Astrocyte (in vitro differentiated cells and primary cell): ENCODE results near the gene MBNL1. TPM values are rescaled to one million over a fixed set of nuclear protein-coding genes. Genes with fewer than 3 reads are reported as not detected.

ENCODE experiments used
- DNase-seq: peaks from one replicate; pipeline ENCODE4 v3.0.0-alpha.2; 2010; ENCODE audit warnings: low read depth
- FAIRE-seq: peaks from 2 replicates; lab custom pipeline; 2011; peaks lifted over from hg19 to GRCh38; lab: Jason Lieb, UNC
- H2AFZ ChIP-seq: 2 replicates; pipeline ENCODE4 v1.6.0; 2012; ENCODE audit warnings: low read depth, low read length, inconsistent platforms
- H3K27ac ChIP-seq: 2 replicates; pipeline ENCODE4 v1.5.1; 2011; ENCODE audit warnings: low read depth, low read length, inconsistent platforms
- H3K27me3 ChIP-seq: 2 replicates; pipeline ENCODE4 v1.6.0; 2011; ENCODE audit warnings: low read length, inconsistent platforms; ENCODE audit not compliant: insufficient read depth
- H3K36me3 ChIP-seq: 2 replicates; pipeline ENCODE4 v1.5.1; 2011; ENCODE audit warnings: low read length, inconsistent platforms; ENCODE audit not compliant: insufficient read depth
- H3K4me1 ChIP-seq: 2 replicates; pipeline ENCODE4 v1.5.1; 2011; ENCODE audit warnings: low read length, inconsistent platforms; ENCODE audit not compliant: insufficient read depth
- H3K4me2 ChIP-seq: 2 replicates; pipeline ENCODE4 v1.6.0; 2012; ENCODE audit warnings: low read length, inconsistent platforms
- H3K4me3 ChIP-seq: 2 replicates; pipeline ENCODE4 v1.5.1; 2011; ENCODE audit warnings: low read depth, mild to moderate bottlenecking, low read length, inconsistent platforms; ENCODE audit not compliant: insufficient read depth
- H3K79me2 ChIP-seq: 2 replicates; pipeline ENCODE4 v1.6.0; 2012; ENCODE audit warnings: mild to moderate bottlenecking, low read length, inconsistent platforms; ENCODE audit not compliant: insufficient read depth
- H3K9ac ChIP-seq: 2 replicates; pipeline ENCODE4 v1.6.0; 2012; ENCODE audit warnings: mild to moderate bottlenecking, low read length, inconsistent platforms
- H3K9me3 ChIP-seq: 2 replicates; pipeline ENCODE4 v1.5.1; 2012; ENCODE audit warnings: low read depth, mild to moderate bottlenecking, low read length, inconsistent platforms; ENCODE audit not compliant: insufficient read depth
- H4K20me1 ChIP-seq: 2 replicates; pipeline ENCODE4 v1.6.0; 2012; ENCODE audit warnings: low read length, inconsistent platforms; ENCODE audit not compliant: insufficient read depth
- H3K27ac Mint-ChIP-seq: one replicate; pipeline ENCODE4 v1.8.0; 2021; ENCODE audit warnings: mild to moderate bottlenecking, mixed read lengths; ENCODE audit not compliant: unreplicated experiment
- H3K27me3 Mint-ChIP-seq: one replicate; pipeline ENCODE4 v1.8.0; 2021; ENCODE audit warnings: low read depth, mixed read lengths; ENCODE audit not compliant: unreplicated experiment
- H3K36me3 Mint-ChIP-seq: one replicate; pipeline ENCODE4 v1.8.0; 2021; ENCODE audit warnings: low read depth, mixed read lengths; ENCODE audit not compliant: unreplicated experiment
- H3K4me1 Mint-ChIP-seq: one replicate; pipeline ENCODE4 v1.8.0; 2021; ENCODE audit warnings: low read depth, mixed read lengths; ENCODE audit not compliant: unreplicated experiment
- H3K4me3 Mint-ChIP-seq: one replicate; pipeline ENCODE4 v1.8.0; 2021; ENCODE audit warnings: mild to moderate bottlenecking, moderate library complexity, mixed read lengths; ENCODE audit not compliant: unreplicated experiment
- H3K9me3 Mint-ChIP-seq: one replicate; pipeline ENCODE4 v1.8.0; 2021; ENCODE audit warnings: mild to moderate bottlenecking, mixed read lengths; ENCODE audit not compliant: unreplicated experiment
- EZH2 ChIP-seq: IDR thresholded peaks from 2 replicates; pipeline ENCODE4 v1.6.1; 2012; ENCODE audit warnings: mild to moderate bottlenecking, low read length, inconsistent platforms; ENCODE audit not compliant: insufficient read depth
- total RNA-seq: library from RNA; stranded (reverse); gene quantifications from 2 replicates; pipeline ENCODE4 v1.2.1, GENCODE V29; 2021
- TF ChIP-seq, protein P1 (sequence below): IDR thresholded peaks from 2 replicates; pipeline ENCODE4 v1.5.1; 2011; ENCODE audit warnings: low read depth, mild to moderate bottlenecking, inconsistent platforms, low read length, moderate library complexity; ENCODE audit not compliant: insufficient read depth

MBNL1 gene
- total RNA-seq, 1 donor from 2014 or later: 93.1 TPM

DNA sequence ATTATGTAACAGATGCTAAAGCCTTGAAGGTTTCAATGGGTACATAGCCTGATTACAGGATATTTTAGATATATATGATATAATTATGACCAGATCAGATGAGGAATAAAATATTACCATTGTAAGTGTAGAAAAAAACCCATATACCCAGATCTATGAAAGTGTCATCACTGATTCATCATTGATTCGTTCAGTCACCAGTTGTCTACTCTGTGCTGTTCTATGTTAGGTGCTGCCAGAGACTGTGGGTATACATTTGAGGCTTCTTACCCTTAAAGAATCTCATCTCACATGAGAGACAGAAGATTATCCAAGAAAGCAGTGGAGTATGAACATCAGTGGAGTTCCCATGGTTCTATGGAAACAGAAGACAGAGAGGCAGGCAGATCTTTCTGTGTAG, 92.2 kb downstream of the MBNL1 start:
- DNase-seq (no peak), FAIRE-seq (no peak)
- no peaks in the 10 kb centered on the region for H3K9me3 ChIP-seq
- no peak overlapping the region for H2AFZ ChIP-seq
- no peaks in the 10 kb centered on the region for H3K27me3 ChIP-seq
- peaks cover 83% of the 10 kb centered on the region for H4K20me1 ChIP-seq
- peaks cover 25% of the 10 kb centered on the region for H3K4me1 Mint-ChIP-seq
- H3K4me3 Mint-ChIP-seq: no peak overlapping the region
- H3K27ac Mint-ChIP-seq: no peak overlapping the region
- H3K4me2 ChIP-seq: no peak overlapping the region
- TF ChIP-seq, protein P1, sequence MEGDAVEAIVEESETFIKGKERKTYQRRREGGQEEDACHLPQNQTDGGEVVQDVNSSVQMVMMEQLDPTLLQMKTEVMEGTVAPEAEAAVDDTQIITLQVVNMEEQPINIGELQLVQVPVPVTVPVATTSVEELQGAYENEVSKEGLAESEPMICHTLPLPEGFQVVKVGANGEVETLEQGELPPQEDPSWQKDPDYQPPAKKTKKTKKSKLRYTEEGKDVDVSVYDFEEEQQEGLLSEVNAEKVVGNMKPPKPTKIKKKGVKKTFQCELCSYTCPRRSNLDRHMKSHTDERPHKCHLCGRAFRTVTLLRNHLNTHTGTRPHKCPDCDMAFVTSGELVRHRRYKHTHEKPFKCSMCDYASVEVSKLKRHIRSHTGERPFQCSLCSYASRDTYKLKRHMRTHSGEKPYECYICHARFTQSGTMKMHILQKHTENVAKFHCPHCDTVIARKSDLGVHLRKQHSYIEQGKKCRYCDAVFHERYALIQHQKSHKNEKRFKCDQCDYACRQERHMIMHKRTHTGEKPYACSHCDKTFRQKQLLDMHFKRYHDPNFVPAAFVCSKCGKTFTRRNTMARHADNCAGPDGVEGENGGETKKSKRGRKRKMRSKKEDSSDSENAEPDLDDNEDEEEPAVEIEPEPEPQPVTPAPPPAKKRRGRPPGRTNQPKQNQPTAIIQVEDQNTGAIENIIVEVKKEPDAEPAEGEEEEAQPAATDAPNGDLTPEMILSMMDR: no peak
- TF ChIP-seq EZH2: no peak
- no peaks in the 10 kb centered on the region for H3K9me3 Mint-ChIP-seq
- no peak overlapping the region for H3K4me3 ChIP-seq
- peaks cover 99% of the 10 kb centered on the region for H3K79me2 ChIP-seq
- no peak overlapping the region for H3K27ac ChIP-seq
- peaks cover 4% of the 10 kb centered on the region for H3K36me3 ChIP-seq
- H3K36me3 Mint-ChIP-seq: no peaks in the 10 kb centered on the region
- H3K27me3 Mint-ChIP-seq: no peaks in the 10 kb centered on the region
- no peak overlapping the region for H3K9ac ChIP-seq
- H3K4me1 ChIP-seq: peaks cover 7% of the 10 kb centered on the region

DNA sequence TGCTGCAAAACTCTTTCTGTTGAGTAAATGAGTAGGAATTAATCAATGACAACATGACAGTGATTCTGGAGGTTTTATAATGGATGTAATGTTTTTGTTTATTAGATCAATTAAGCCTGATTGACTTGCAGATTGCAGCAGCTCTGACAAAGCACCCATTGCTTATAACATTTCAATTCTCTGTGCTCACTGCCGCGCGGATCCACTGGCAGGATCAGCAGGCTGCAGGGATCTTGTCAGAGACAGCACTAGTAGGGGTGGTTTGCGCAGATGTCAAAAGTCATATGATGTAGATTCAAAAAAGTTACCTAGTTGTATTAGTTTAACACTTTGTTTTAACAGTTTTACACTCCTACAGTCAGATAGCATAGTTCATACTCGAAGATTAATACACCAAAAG, 93.4 kb downstream of the MBNL1 start:
- Mint-ChIP-seq H3K27me3 (no peaks in the 10 kb centered on the region), H3K9me3 (no peaks in the 10 kb centered on the region), H3K36me3 (no peaks in the 10 kb centered on the region), H3K27ac (no peak overlapping the region), H3K4me3 (no peak overlapping the region), H3K4me1 (peaks cover 29% of the 10 kb centered on the region)
- no peak overlapping the region for H2AFZ ChIP-seq
- H3K27ac ChIP-seq: no peak overlapping the region
- DNase-seq (no peak), FAIRE-seq (no peak)
- peaks cover 7% of the 10 kb centered on the region for H3K4me1 ChIP-seq
- H3K9ac ChIP-seq: no peak overlapping the region
- H3K36me3 ChIP-seq: no peaks in the 10 kb centered on the region
- TF ChIP-seq, protein P1: no peak
- no peak for TF ChIP-seq EZH2
- H3K9me3 ChIP-seq: no peaks in the 10 kb centered on the region
- no peak overlapping the region for H3K4me3 ChIP-seq
- peaks cover 97% of the 10 kb centered on the region for H3K79me2 ChIP-seq
- H4K20me1 ChIP-seq: peaks cover 81% of the 10 kb centered on the region
- H3K27me3 ChIP-seq: no peaks in the 10 kb centered on the region
- H3K4me2 ChIP-seq: no peak overlapping the region

DNA sequence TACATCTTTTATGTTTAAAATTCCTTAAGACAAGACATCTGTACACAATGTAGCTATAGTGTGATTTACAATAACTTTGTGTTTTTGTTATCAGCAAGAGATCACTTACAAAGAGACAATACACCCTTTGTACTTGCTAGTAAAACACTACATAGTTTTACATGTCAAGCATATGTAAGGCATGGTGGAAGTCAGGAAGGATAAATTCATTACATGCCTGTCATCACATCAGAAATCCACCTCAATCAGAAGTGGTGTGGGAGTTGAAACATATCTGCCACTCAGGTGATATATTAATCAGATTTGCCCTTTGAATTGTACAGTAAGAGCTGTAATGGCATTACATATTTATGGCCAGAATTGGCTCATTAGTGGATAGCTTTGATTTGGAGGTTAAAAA, 95.5 kb downstream of the MBNL1 start:
- H3K4me1 Mint-ChIP-seq: peaks cover 20% of the 10 kb centered on the region
- Histone ChIP-seq H3K4me2 (no peak overlapping the region), H3K27ac (no peak overlapping the region), H3K9me3 (no peaks in the 10 kb centered on the region), H3K36me3 (no peaks in the 10 kb centered on the region), H2AFZ (no peak overlapping the region), H3K79me2 (peaks cover 98% of the 10 kb centered on the region), H4K20me1 (peaks cover 84% of the 10 kb centered on the region), H3K4me3 (no peak overlapping the region), H3K9ac (no peak overlapping the region), H3K27me3 (no peaks in the 10 kb centered on the region), H3K4me1 (peaks cover 3% of the 10 kb centered on the region)
- no peak for DNase-seq
- H3K36me3 Mint-ChIP-seq: peaks cover 9% of the 10 kb centered on the region
- no peak overlapping the region for H3K27ac Mint-ChIP-seq
- peak; percentile 45 for FAIRE-seq
- no peaks in the 10 kb centered on the region for H3K9me3 Mint-ChIP-seq
- H3K27me3 Mint-ChIP-seq: no peaks in the 10 kb centered on the region
- H3K4me3 Mint-ChIP-seq: no peak overlapping the region
- no peak for TF ChIP-seq EZH2
- TF ChIP-seq, protein P1: no peak
